Pancreas (tissue), 10 donors: ENCODE results near the gene ENPEP. TPM values are rescaled to one million over a fixed set of nuclear protein-coding genes. Genes with fewer than 3 reads are reported as not detected.

ENCODE experiments used
- ATAC-seq, 4 donors: fragments of 200-7000 bp; cut with Tn5 transposase; one replicate each; pipeline versions ENCODE4 v1.8.0 to v1.9.1; 2020; ENCODE audit warnings: mild to moderate bottlenecking in 4 of 4, moderate library complexity in 4 of 4
- DNase-seq, 6 donors: peaks; one replicate each; pipeline ENCODE4 v3.0.0-alpha.2; 2020
- FAIRE-seq: peaks from 2 replicates; lab custom pipeline; 2012; peaks lifted over from hg19 to GRCh38; lab: Jason Lieb, UNC
- H3K27ac ChIP-seq, 4 donors: fragments of 200-600 bp; sonication (generic); 1 replicate in 3 of 4; 2 replicates in 1 of 4; pipeline versions ENCODE4 v1.5.0 to v1.8.0; 2020
- H3K27me3 ChIP-seq, 4 donors: fragments of 200-600 bp; one replicate each; pipeline ENCODE4 v1.8.0; 2021
- H3K36me3 ChIP-seq, 3 donors: fragments of 200-600 bp; sonication (generic) in 1 of 3; one replicate each; pipeline versions ENCODE4 v1.5.0 to v1.8.0; 2020 to 2021
- H3K4me1 ChIP-seq, 3 donors: fragments of 200-600 bp; one replicate each; pipeline ENCODE4 v1.8.0; 2021
- H3K4me3 ChIP-seq, 4 donors: fragments of 200-600 bp; sonication (generic) in 2 of 4; one replicate each; pipeline versions ENCODE4 v1.5.0 to v1.8.0; 2020 to 2021
- H3K9me3 ChIP-seq, 4 donors: fragments of 200-600 bp; one replicate each; pipeline ENCODE4 v1.8.0; 2021
- WGBS, 2 donors: extraction: QIAGEN DNeasy Blood & Tissue Kit; methylation state at CpG; one replicate each; pipeline ENCODE4 v1.1.7; 2013; 5-methylcytosine and 5-hydroxymethylcytosine counted together
- intact Hi-C, 3 donors: fragments of 100-400 bp; cut with DNase I; formaldehyde crosslinking; loops; one replicate each; pipeline versions ENCODE4 v1.11.1 to v1.14.2; 2022
- polyA plus RNA-seq, 2 donors: library from polyadenylated mRNA; stranded (reverse); fragments of 200-250 nt; gene quantifications; one replicate each; pipeline ENCODE4 v1.2.3, GENCODE V29; 2013
- total RNA-seq, 6 donors: library from RNA; stranded (reverse); fragmentation: NEBNext Ultra II Directional in 4 of 6; extraction: Animal tissue kit (Norgen Biotek cat#: 25700) in 4 of 6; gene quantifications; one replicate each; pipeline versions ENCODE4 v1.2.1 to v1.2.4, GENCODE V29; 2021 to 2023
- TF ChIP-seq, protein P1 (sequence below), 4 donors: fragments of 200-600 bp; sonication (generic) in 3 of 4; IDR thresholded peaks; one replicate each; pipeline versions ENCODE4 v1.5.0 to v1.8.0; 2021; ENCODE audit warnings: antibody characterized with exemption in 4 of 4
- donor health status: healthy with polysubstance abuse.
- donor health status: DM: no; HTN: no; CAD: no; lungs with moderate emphysema.
- donor health status: DM: no; HTN: no; CAD: no.
- donor health status: control.
- donor health status: control.
- donor health status: Bipolar disorder and iron deficiency.
- donor health status: DM: yes; HTN: yes; CAD: no.
- donor health status: DM: no; HTN: no; CAD: no.
- donor health status: DM: no; HTN: no; CAD: no.
- donor health status: DM: yes; HTN: yes; CAD: no.

Gene ENPEP
- total and polyA plus RNA-seq, 8 donors, result 0.27 to 3.1 (median 0.75) TPM

DNA sequence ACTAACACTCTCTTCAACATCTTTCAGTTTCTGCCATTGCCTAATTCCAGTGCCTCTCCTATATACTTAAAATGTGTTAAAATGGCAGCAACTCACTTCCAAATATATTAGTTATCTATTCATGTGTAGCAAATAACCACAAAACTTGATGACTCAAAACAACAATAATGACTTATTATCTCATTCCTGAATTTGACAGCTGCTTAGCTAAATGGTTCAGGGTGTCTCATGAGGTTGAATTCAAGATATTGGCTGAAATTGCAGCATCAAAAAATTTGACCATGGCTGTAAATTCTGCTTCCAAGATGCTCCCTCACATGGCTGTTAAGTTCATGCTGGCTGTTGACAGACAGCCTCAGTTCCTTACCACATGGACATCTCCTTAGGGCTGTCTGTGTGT, 121.6 kb downstream of the ENPEP start:
- intact Hi-C loops, result no loop called here
- DNase-seq (no peak), FAIRE-seq (no peak), ATAC-seq (no peak)
- Histone ChIP-seq H3K9me3 (no peaks in the 10 kb centered on the region), H3K4me3 (no peak overlapping the region), H3K4me1 (no peaks in the 10 kb centered on the region), H3K27ac (no peak overlapping the region), H3K36me3 (no peaks in the 10 kb centered on the region), H3K27me3 (peaks cover 0 to 4% (median 0%) of the 10 kb centered on the region in 4 donors)
- TF ChIP-seq, protein P1, sequence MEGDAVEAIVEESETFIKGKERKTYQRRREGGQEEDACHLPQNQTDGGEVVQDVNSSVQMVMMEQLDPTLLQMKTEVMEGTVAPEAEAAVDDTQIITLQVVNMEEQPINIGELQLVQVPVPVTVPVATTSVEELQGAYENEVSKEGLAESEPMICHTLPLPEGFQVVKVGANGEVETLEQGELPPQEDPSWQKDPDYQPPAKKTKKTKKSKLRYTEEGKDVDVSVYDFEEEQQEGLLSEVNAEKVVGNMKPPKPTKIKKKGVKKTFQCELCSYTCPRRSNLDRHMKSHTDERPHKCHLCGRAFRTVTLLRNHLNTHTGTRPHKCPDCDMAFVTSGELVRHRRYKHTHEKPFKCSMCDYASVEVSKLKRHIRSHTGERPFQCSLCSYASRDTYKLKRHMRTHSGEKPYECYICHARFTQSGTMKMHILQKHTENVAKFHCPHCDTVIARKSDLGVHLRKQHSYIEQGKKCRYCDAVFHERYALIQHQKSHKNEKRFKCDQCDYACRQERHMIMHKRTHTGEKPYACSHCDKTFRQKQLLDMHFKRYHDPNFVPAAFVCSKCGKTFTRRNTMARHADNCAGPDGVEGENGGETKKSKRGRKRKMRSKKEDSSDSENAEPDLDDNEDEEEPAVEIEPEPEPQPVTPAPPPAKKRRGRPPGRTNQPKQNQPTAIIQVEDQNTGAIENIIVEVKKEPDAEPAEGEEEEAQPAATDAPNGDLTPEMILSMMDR (IDR thresholded peaks at IDR 0.05), result no peak

DNA sequence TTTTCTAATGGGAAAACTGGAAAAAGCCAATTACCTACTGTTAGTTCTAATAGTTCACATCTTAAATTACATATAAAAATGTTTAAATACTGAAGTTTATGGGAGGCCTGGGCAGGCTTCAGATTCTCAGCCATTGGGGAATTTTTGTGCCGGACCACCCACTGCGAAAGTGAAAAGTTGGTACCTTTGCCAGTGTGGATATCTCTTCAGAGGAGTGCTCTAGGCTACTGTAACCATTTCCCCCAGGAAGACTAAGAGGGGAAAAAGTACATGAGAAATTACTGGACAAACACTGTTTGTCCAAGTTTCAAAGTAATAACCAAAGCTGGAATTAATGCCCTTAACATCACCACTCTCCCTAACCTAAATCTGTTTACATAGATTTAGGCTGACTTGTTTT, 126.1 kb downstream of the ENPEP start:
- H3K4me3 ChIP-seq, result no peak overlapping the region
- ATAC-seq (no peak), FAIRE-seq (no peak), DNase-seq (no peak)
- H3K27me3 ChIP-seq, result peaks cover 0 to 3% (median 0%) of the 10 kb centered on the region in 4 donors
- intact Hi-C loops, result no loop called here
- TF ChIP-seq, protein P1 (IDR thresholded peaks at IDR 0.05), result no peak
- no peak overlapping the region for H3K27ac ChIP-seq
- no peaks in the 10 kb centered on the region for H3K4me1 ChIP-seq
- 76 to 86% methylated on average over 2 of the region's 2 CpGs for WGBS, 2 donors
- H3K36me3 ChIP-seq, result no peaks in the 10 kb centered on the region
- no peaks in the 10 kb centered on the region for H3K9me3 ChIP-seq

DNA sequence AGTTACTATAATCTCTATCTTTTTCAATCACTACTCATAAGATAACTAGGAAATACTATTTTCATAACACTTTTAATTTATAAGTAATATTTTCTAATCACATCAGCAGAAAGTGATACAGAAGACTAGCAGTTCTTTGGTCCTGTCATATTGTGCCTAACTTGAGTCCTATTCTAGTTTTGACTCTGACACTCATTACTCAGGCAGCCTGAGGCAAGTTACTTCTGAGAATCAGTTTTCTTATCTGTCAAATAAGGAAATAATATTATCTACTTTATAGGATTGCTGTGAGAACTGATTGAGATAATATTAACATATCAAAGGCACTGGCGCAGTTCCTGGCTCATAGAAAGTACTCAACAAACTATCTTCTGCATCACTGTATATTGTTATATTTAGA, 129.1 kb downstream of the ENPEP start:
- no peaks in the 10 kb centered on the region for H3K4me1 ChIP-seq
- H3K9me3 ChIP-seq, result no peaks in the 10 kb centered on the region
- FAIRE-seq (no peak), DNase-seq (no peak), ATAC-seq (no peak)
- no peak overlapping the region for H3K27ac ChIP-seq
- no peaks in the 10 kb centered on the region for H3K36me3 ChIP-seq
- WGBS, 2 donors, result 61 to 86% methylated on average over 1 of the region's 1 CpG
- TF ChIP-seq, protein P1 (IDR thresholded peaks at IDR 0.05), result no peak
- H3K27me3 ChIP-seq, result peaks cover 0 to 24% (median 0%) of the 10 kb centered on the region in 4 donors
- intact Hi-C loops, result no loop called here
- no peak overlapping the region for H3K4me3 ChIP-seq

DNA sequence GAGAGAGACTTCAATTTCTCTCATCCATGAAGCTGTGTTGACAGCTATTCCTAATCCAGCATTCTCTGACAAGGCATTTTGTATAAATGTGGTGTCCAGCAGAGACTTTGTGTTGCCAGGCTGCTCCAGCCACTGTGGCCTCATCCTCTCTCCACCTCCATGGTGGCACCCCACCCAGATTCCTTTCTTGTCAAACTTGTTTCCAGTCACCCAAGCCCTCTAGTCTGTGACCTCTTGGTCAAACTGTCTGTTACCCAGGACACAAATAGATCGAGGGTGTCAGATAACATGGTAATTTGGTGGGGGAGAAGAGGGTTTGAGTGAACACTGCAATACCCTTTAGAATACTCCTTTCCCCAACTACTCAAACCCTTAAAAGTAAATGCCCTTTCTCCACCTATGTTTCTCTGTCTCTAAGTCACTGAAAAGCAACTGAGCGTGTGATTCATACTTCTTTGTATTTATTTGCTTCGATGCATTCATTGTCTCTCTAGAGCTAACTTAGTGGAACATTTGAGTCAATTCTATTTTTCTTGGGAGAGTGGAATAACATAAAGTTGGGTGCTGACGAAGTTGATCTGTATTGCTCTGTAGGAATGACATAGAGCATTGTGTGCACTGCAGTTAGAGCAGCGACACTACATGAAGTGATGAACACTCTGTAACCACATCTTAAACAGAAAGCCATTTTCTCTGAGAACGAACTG, 133.2 kb downstream of the ENPEP start:
- 18 to 20% methylated on average over 6 of the region's 6 CpGs for WGBS, 2 donors
- Histone ChIP-seq H3K9me3 (no peaks in the 10 kb centered on the region), H3K27me3 (peaks cover 1 to 60% (median 11%) of the 10 kb centered on the region in 4 donors), H3K27ac (no peak overlapping the region), H3K36me3 (no peaks in the 10 kb centered on the region), H3K4me1 (peaks cover 0 to 5% (median 0%) of the 10 kb centered on the region in 3 donors), H3K4me3 (no peak overlapping the region)
- no peak for FAIRE-seq
- ATAC-seq, result no peak
- TF ChIP-seq, protein P1 (IDR thresholded peaks at IDR 0.05), result no peak
- no peak for DNase-seq
- intact Hi-C loops, result no loop called here

DNA sequence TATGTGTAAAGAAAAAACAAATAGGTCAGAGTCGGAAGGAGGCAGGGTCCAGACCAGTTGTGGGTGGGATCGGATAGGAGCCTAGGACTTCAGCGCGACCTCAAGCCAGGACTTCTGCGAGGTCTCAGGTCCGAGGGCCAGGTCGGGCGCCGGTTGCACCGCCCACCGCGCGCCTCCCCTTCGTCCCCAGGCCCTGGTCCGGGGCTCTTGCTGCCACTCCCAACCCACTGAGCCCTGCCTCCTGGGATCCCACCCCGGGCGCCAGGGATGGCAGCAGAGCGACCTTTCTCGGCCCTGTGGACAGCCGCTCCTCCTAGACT, 134.6 kb downstream of the ENPEP start:
- TF ChIP-seq, protein P1 (IDR thresholded peaks at IDR 0.05), result no peak
- no peak for ATAC-seq
- Histone ChIP-seq H3K27ac (no peak overlapping the region), H3K4me3 (no peak overlapping the region), H3K36me3 (no peaks in the 10 kb centered on the region), H3K4me1 (peaks cover 0 to 5% (median 0%) of the 10 kb centered on the region in 3 donors), H3K9me3 (no peaks in the 10 kb centered on the region), H3K27me3 (peaks cover 5 to 70% (median 16%) of the 10 kb centered on the region in 4 donors)
- WGBS, 2 donors, result 6 to 8% methylated on average over 20 of the region's 20 CpGs
- intact Hi-C loops, result no loop called here
- FAIRE-seq, result no peak
- peak in 1 of 6 donors; percentile 44 for DNase-seq
